ENCODE data around the gene TMEM52B.
"Not testable (repeated sequence)": the region's sequence is repeated elsewhere in the genome, so short reads cannot be mapped to it uniquely, and the experiment has no call there.

The TMEM52B gene

GRCh38 chr12:10171973-10172728, 6.7 kb upstream of the TMEM52B start, which contains the start of gene OLR1:
Gene OLR1, minus strand, starts transcription at chr12:10172132. Its CDS starts 55 bp downstream, at chr12:10172077.
- peak in 1 of 2 donors; percentile 39 for DNase-seq

GRCh38 chr12:10174986-10175614, 3.7 kb upstream of the TMEM52B start:
- no peak for DNase-seq

GRCh38 chr12:10175846-10176636, 2.8 kb upstream of the TMEM52B start:
- no peak for DNase-seq

- DNase-seq: no peak
Measured at GRCh38 chr12:10179776-10180181, 947 bp downstream of the TMEM52B start.

GRCh38 chr12:10182354-10183049, 3.7 kb downstream of the TMEM52B start:
- DNase-seq: peak in 1 of 2 donors; percentile 55

- peak in 1 of 2 donors; percentile 36 for DNase-seq
Measured at GRCh38 chr12:10184261-10184843, 5.5 kb downstream of the TMEM52B start.

- peak; percentile 31 to 80 for DNase-seq
Measured at GRCh38 chr12:10186299-10186698, 7.5 kb downstream of the TMEM52B start.

GRCh38 chr12:10186958-10187357, 8.1 kb downstream of the TMEM52B start:
- not testable (repeated sequence) for DNase-seq

GRCh38 chr12:10189653-10190052, 10.8 kb downstream of the TMEM52B start:
- DNase-seq: no peak

GRCh38 chr12:10190558-10191388, 11.9 kb downstream of the TMEM52B start:
- peak; percentile 68 to 69 for DNase-seq

- no peak for DNase-seq
Measured at GRCh38 chr12:10191865-10192264, 13.0 kb downstream of the TMEM52B start.

GRCh38 chr12:10194160-10194670, 15.4 kb downstream of the TMEM52B start:
- DNase-seq: no peak

- no peak for DNase-seq
Measured at GRCh38 chr12:10196210-10196609, 17.4 kb downstream of the TMEM52B start.

- no peak for DNase-seq
Measured at GRCh38 chr12:10197879-10198278, 19.0 kb downstream of the TMEM52B start.

GRCh38 chr12:10204495-10204894, 25.7 kb downstream of the TMEM52B start:
- DNase-seq: not testable (repeated sequence)

GRCh38 chr12:10205220-10205807, 26.5 kb downstream of the TMEM52B start:
- DNase-seq: no peak

GRCh38 chr12:10207136-10207535, 28.3 kb downstream of the TMEM52B start:
- no peak for DNase-seq

- DNase-seq: no peak
Measured at GRCh38 chr12:10210225-10210624, 31.4 kb downstream of the TMEM52B start.

GRCh38 chr12:10211101-10211939, 32.5 kb downstream of the TMEM52B start:
- DNase-seq: no peak
